Measurements from ENCODE around the gene STPG3. TPM values are rescaled to one million over a fixed set of nuclear protein-coding genes. Genes with fewer than 3 reads are reported as not detected.

STPG3 gene
- total and polyA plus RNA-seq, 9 of the 15 experiments (the other 6 are each of a cell fraction or from before 2014, with no cell fraction given), result not detected

GRCh38 chr9:137217276-137218211, 33.5 kb upstream of the STPG3 start (continued):
- TF ChIP-seq GABPB1 (CRISPR knock-in tag; IDR thresholded peaks at IDR 0.05) (no peak; the same call in 1 of the 2 replicates), CC2D1A (IDR thresholded peaks at IDR 0.05) (no peak), GABPA (tag; conservative IDR thresholded peaks at IDR 0.05; ENCODE audit: low read depth) (peak; percentile 86), ZNF253 (CRISPR knock-in tag; conservative IDR thresholded peaks at IDR 0.05) (no peak), TAF9B (IDR thresholded peaks at IDR 0.05; ENCODE audit: partially characterized antibody) (peak; percentile 16), KLF6 (CRISPR knock-in tag; IDR thresholded peaks at IDR 0.05; ENCODE audit: borderline replicate concordance) (no peak), RCOR1 (IDR thresholded peaks at IDR 0.05; ENCODE audit: borderline replicate concordance in 1 of 2, low read depth in 2 of 2, low read length in 2 of 2) (no peak), GTF2B (IDR thresholded peaks at IDR 0.05; ENCODE audit: extremely low read depth, insufficient read length) (no peak), TOE1 (IDR thresholded peaks at IDR 0.05; ENCODE audit: borderline replicate concordance) (no peak), TOE1 (CRISPR knock-in tag; IDR thresholded peaks at IDR 0.05; ENCODE audit: borderline replicate concordance, low read depth) (no peak), RNF219 (CRISPR knock-in tag; IDR thresholded peaks at IDR 0.05) (no peak), IRF9 (tag; IDR thresholded peaks at IDR 0.05) (no peak), ARHGAP35 (IDR thresholded peaks at IDR 0.05; ENCODE audit: partially characterized antibody) (no peak), FOXA1 (IDR thresholded peaks at IDR 0.05; ENCODE audit: borderline replicate concordance) (no peak), PTTG1 (tag; IDR thresholded peaks at IDR 0.05; ENCODE audit: low read depth) (no peak), FOXP4 (CRISPR knock-in tag; IDR thresholded peaks at IDR 0.05; ENCODE audit: borderline replicate concordance) (no peak), ZNF740 (CRISPR knock-in tag; IDR thresholded peaks at IDR 0.05) (no peak), ZNF740 (tag; IDR thresholded peaks at IDR 0.05) (no peak), ZNF445 (CRISPR knock-in tag; IDR thresholded peaks at IDR 0.05; ENCODE audit: low read depth) (no peak), CHD2 (IDR thresholded peaks at IDR 0.05; ENCODE audit: low read depth, low read length) (no peak), KLF1 (tag; IDR thresholded peaks at IDR 0.05) (no peak)
